Heart left ventricle (tissue), 13 donors: Measurements from ENCODE around the gene NALCN.

Source experiments
- CTCF ChIP-seq, 12 donors: fragments of 200-600 bp; sonication (generic) in 4 of 12; IDR thresholded peaks; one replicate each; pipeline versions ENCODE4 v1.5.0 to v1.8.0; 2018 to 2022; ENCODE audit warnings: antibody characterized with exemption in 12 of 12, mild to moderate bottlenecking in 5 of 12
- POLR2A ChIP-seq, 2 donors: fragments of 450-650 bp; IDR thresholded peaks; one replicate each; pipeline ENCODE4 v1.6.1; 2017; ENCODE audit warnings: antibody characterized with exemption in 2 of 2, mild to moderate bottlenecking in 2 of 2, moderate library complexity in 2 of 2
- donor health status: ischemic (EF 13 %, LVEDD 7.1; RV severe dilation, severe dysfunction).
- donor health status: DM: no; HTN: yes; CAD: no.
- donor health status: DM: no; HTN: no; CAD: no.
- donor health status: ischemic (EF 25% LVEDD 6.9; RV normal size, moderate dysfunction).
- donor health status: ischemic (EF 25% LVEDD 5.7; RV mildly dilated, moderate dysfunction).
- donor health status: ischemic (EF 35%, LVEDD 5.7; RV mildly dilated, moderate dysfunction).
- donor health status: nonischemic (EF 11% LVEDD 7.7; RV severe dilation, severe dysfunction).
- donor health status: DM: yes; HTN: yes; CAD: no.
- donor health status: PGD.
- donor health status: ischemic (EF 29% LVEDD 5.4; RV normal size, mild dysfunction).
- donor health status: nonischemic (EF 23%, LVEDD 6.1; RV moderate dilation, normal function).

GRCh38 chr13:101346161-101346560 lies 70.1 kb downstream of the NALCN start:
- TF ChIP-seq CTCF (IDR thresholded peaks at IDR 0.05) = no peak
- no peak for TF ChIP-seq POLR2A (IDR thresholded peaks at IDR 0.05)
